ENCODE results near the gene CBR4.

The CBR4 gene

GRCh38 chr4:169010125-169011023 is at the start of gene CBR4:
CBR4 (minus strand) TSS chr4:169010255; CDS start chr4:169010089, 166 bp downstream.
- TF ChIP-seq CTCF (IDR thresholded peaks at IDR 0.05; ENCODE audit: low read depth, low read length): peak; percentile 18
- peak; percentile 99 for DNase-seq (ENCODE audit: low read depth in 2 of 2)
- peak within 1 kb of the TSS; percentile 74 to 77 for H3K4me3 ChIP-seq (replicated peaks in 1 of 2; ENCODE audit: low read depth in 2 of 2, low read length in 2 of 2)

GRCh38 chr4:169059306-169060211 is 49.5 kb upstream of the CBR4 start:
- peak; percentile 51 to 62 for DNase-seq (ENCODE audit: low read depth in 2 of 2)
- no peak overlapping the region for H3K4me3 ChIP-seq (replicated peaks in 1 of 2; ENCODE audit: low read depth in 2 of 2, low read length in 2 of 2)
- no peak for TF ChIP-seq CTCF (IDR thresholded peaks at IDR 0.05; ENCODE audit: low read depth, low read length)

GRCh38 chr4:169058312-169058711 is 48.3 kb upstream of the CBR4 start:
- TF ChIP-seq CTCF (IDR thresholded peaks at IDR 0.05; ENCODE audit: low read depth, low read length): no peak
- no peak overlapping the region for H3K4me3 ChIP-seq (replicated peaks in 1 of 2; ENCODE audit: low read depth in 2 of 2, low read length in 2 of 2)
- no peak for DNase-seq (ENCODE audit: low read depth in 2 of 2)

- no peak for TF ChIP-seq CTCF (IDR thresholded peaks at IDR 0.05; ENCODE audit: low read depth, low read length)
- DNase-seq (ENCODE audit: low read depth in 2 of 2): no peak
- H3K4me3 ChIP-seq (replicated peaks in 1 of 2; ENCODE audit: low read depth in 2 of 2, low read length in 2 of 2): no peak overlapping the region
Observed at GRCh38 chr4:169054879-169055278, 44.8 kb upstream of the CBR4 start.

- DNase-seq (ENCODE audit: low read depth in 2 of 2): no peak
- no peak for TF ChIP-seq CTCF (IDR thresholded peaks at IDR 0.05; ENCODE audit: low read depth, low read length)
- no peak overlapping the region for H3K4me3 ChIP-seq (replicated peaks in 1 of 2; ENCODE audit: low read depth in 2 of 2, low read length in 2 of 2)
Observed at GRCh38 chr4:169052594-169052945, 42.5 kb upstream of the CBR4 start.

GRCh38 chr4:169051761-169052593 is 41.9 kb upstream of the CBR4 start:
- no peak for TF ChIP-seq CTCF (IDR thresholded peaks at IDR 0.05; ENCODE audit: low read depth, low read length)
- no peak overlapping the region for H3K4me3 ChIP-seq (replicated peaks in 1 of 2; ENCODE audit: low read depth in 2 of 2, low read length in 2 of 2)
- peak in 1 of 2 donors; percentile 11 for DNase-seq (ENCODE audit: low read depth in 2 of 2)
